Measurements from ENCODE around the gene SLC39A1. TPM values are rescaled to one million over a fixed set of nuclear protein-coding genes. Genes with fewer than 3 reads are reported as not detected.

SLC39A1 gene
- total RNA-seq, 1 donor from 2014 or later = 107 TPM

- DNase-seq (ENCODE audit: low read depth) = no peak
- H3K4me3 ChIP-seq (ENCODE audit: low read depth, low read length) = no peak overlapping the region
- TF ChIP-seq CTCF (conservative IDR thresholded peaks at IDR 0.05; ENCODE audit: low read depth, low read length) = no peak
Measured at GRCh38 chr1:153937331-153937730, 26.0 kb downstream of the SLC39A1 start.

GRCh38 chr1:153936011-153936802 lies 27.1 kb downstream of the SLC39A1 start:
- no peak for DNase-seq (ENCODE audit: low read depth)
- H3K4me3 ChIP-seq (ENCODE audit: low read depth, low read length) = no peak overlapping the region
- no peak for TF ChIP-seq CTCF (conservative IDR thresholded peaks at IDR 0.05; ENCODE audit: low read depth, low read length)

GRCh38 chr1:153934746-153935145 lies 28.6 kb downstream of the SLC39A1 start:
- TF ChIP-seq CTCF (conservative IDR thresholded peaks at IDR 0.05; ENCODE audit: low read depth, low read length) = no peak
- H3K4me3 ChIP-seq (ENCODE audit: low read depth, low read length) = no peak overlapping the region
- DNase-seq (ENCODE audit: low read depth) = no peak

- DNase-seq (ENCODE audit: low read depth) = no peak
- H3K4me3 ChIP-seq (ENCODE audit: low read depth, low read length) = no peak overlapping the region
- TF ChIP-seq CTCF (conservative IDR thresholded peaks at IDR 0.05; ENCODE audit: low read depth, low read length) = no peak
Measured at GRCh38 chr1:153933955-153934354, 29.4 kb downstream of the SLC39A1 start.

GRCh38 chr1:153933430-153933829 lies 29.9 kb downstream of the SLC39A1 start:
- no peak for TF ChIP-seq CTCF (conservative IDR thresholded peaks at IDR 0.05; ENCODE audit: low read depth, low read length)
- DNase-seq (ENCODE audit: low read depth) = no peak
- H3K4me3 ChIP-seq (ENCODE audit: low read depth, low read length) = no peak overlapping the region

GRCh38 chr1:153932156-153933131 lies 30.9 kb downstream of the SLC39A1 start:
- H3K4me3 ChIP-seq (ENCODE audit: low read depth, low read length) = no peak overlapping the region
- no peak for DNase-seq (ENCODE audit: low read depth)
- TF ChIP-seq CTCF (conservative IDR thresholded peaks at IDR 0.05; ENCODE audit: low read depth, low read length) = no peak

All from epithelial cell of proximal tubule (primary cell).